ENCODE data around the gene CMSS1. TPM values are rescaled to one million over a fixed set of nuclear protein-coding genes. Genes with fewer than 3 reads are reported as not detected.
"Not testable (repeated sequence)": the region's sequence is repeated elsewhere in the genome, so short reads cannot be mapped to it uniquely, and the experiment has no call there.

The CMSS1 gene
- total RNA-seq, 4 donors from 2014 or later = 2.4 to 29.9 (median 5.2) TPM

- Histone ChIP-seq H3K4me1 (peaks cover 11 to 52% (median 26%) of the 10 kb centered on the region in 4 donors), H3K27me3 (no peaks in the 10 kb centered on the region), H3K36me3 (no peaks in the 10 kb centered on the region), H3K4me3 (no peak overlapping the region), H3K9me3 (no peaks in the 10 kb centered on the region), H3K27ac (peak overlapping the region; percentile 67 to 89 (median 80))
- in situ Hi-C loops (cut with MboI; ENCODE audit: low pct_ligation_motif_present in 1 of 4, low pct_unique_long_range_greater_than_20kb in 1 of 4, low sequenced_read_pairs in 3 of 4) (no loop called here), intact Hi-C loops (cut with DNase I; ENCODE audit: low total_unique reads) (no loop called here)
- no peak for DNase-seq
- no peak for TF ChIP-seq POLR2AphosphoS5 (IDR thresholded peaks at IDR 0.05)
- no peak for TF ChIP-seq EP300 (IDR thresholded peaks at IDR 0.05; ENCODE audit: low read depth)
- no peak for TF ChIP-seq CTCF (IDR thresholded peaks at IDR 0.05)
- no peak for TF ChIP-seq POLR2A (IDR thresholded peaks at IDR 0.05)
- WGBS, 2 donors (ENCODE audit: low coverage in 1 of 2) = 80 to 83% methylated on average over 1 to 3 of the region's 3 CpGs
Observed at GRCh38 chr3:100048248-100048647, 230.6 kb downstream of the CMSS1 start.

GRCh38 chr3:100051513-100051912 is 233.9 kb downstream of the CMSS1 start:
- 92 to 97% methylated on average over 2 to 3 of the region's 3 CpGs for WGBS, 2 donors (ENCODE audit: low coverage in 1 of 2)
- H3K4me3 ChIP-seq; H3K36me3 ChIP-seq; intact Hi-C loops (cut with DNase I; ENCODE audit: low total_unique reads); DNase-seq; H3K27me3 ChIP-seq; H3K9me3 ChIP-seq; H3K27ac ChIP-seq: not testable (repeated sequence)
- in situ Hi-C loops (cut with MboI; ENCODE audit: low pct_ligation_motif_present in 1 of 4, low pct_unique_long_range_greater_than_20kb in 1 of 4, low sequenced_read_pairs in 3 of 4) = loop anchor here (25.0 kb wide), 4 partner anchors 186 to 214 kb away; partner anchors contain the start of gene TBC1D23 (in 1 of the 4)
- peaks cover 11 to 24% (median 18%) of the 10 kb centered on the region in 4 donors for H3K4me1 ChIP-seq

GRCh38 chr3:100053951-100054620 is 236.4 kb downstream of the CMSS1 start:
- Histone ChIP-seq H3K27me3 (no peaks in the 10 kb centered on the region), H3K4me3 (no peak overlapping the region), H3K9me3 (no peaks in the 10 kb centered on the region), H3K4me1 (no peaks in the 10 kb centered on the region), H3K36me3 (no peaks in the 10 kb centered on the region), H3K27ac (peak overlapping the region in 1 of 4 donors; percentile 14)
- intact Hi-C loops (cut with DNase I; ENCODE audit: low total_unique reads) = no loop called here
- no peak for DNase-seq
- TF ChIP-seq POLR2AphosphoS5 (IDR thresholded peaks at IDR 0.05) (no peak), EP300 (IDR thresholded peaks at IDR 0.05; ENCODE audit: low read depth) (no peak), CTCF (IDR thresholded peaks at IDR 0.05) (no peak), POLR2A (IDR thresholded peaks at IDR 0.05) (no peak)
- in situ Hi-C loops (cut with MboI; ENCODE audit: low pct_ligation_motif_present in 1 of 4, low pct_unique_long_range_greater_than_20kb in 1 of 4, low sequenced_read_pairs in 3 of 4) = loop anchor here (25.0 kb wide), 4 partner anchors 183 to 217 kb away; partner anchors contain the start of gene TBC1D23 (in 1 of the 4)
- 63% methylated on average over 5 to 6 of the region's 6 CpGs for WGBS, 2 donors (ENCODE audit: low coverage in 1 of 2)

GRCh38 chr3:100057716-100058575 is 240.3 kb downstream of the CMSS1 start:
- TF ChIP-seq EP300 (IDR thresholded peaks at IDR 0.05; ENCODE audit: low read depth) = no peak
- TF ChIP-seq CTCF (IDR thresholded peaks at IDR 0.05) = no peak
- TF ChIP-seq POLR2AphosphoS5 (IDR thresholded peaks at IDR 0.05) = no peak
- no peak for DNase-seq

More at GRCh38 chr3:100057716-100058575, 240.3 kb downstream of the CMSS1 start:
- in situ Hi-C loops (cut with MboI; ENCODE audit: low pct_ligation_motif_present in 1 of 4, low pct_unique_long_range_greater_than_20kb in 1 of 4, low sequenced_read_pairs in 3 of 4) (loop anchor here (25.0 kb wide), 4 partner anchors 179 to 221 kb away; partner anchors contain the start of gene TBC1D23 (in 1 of the 4)), intact Hi-C loops (cut with DNase I; ENCODE audit: low total_unique reads) (no loop called here)
- peaks cover 0 to 7% (median 0%) of the 10 kb centered on the region in 4 donors for H3K4me1 ChIP-seq
- H3K36me3 ChIP-seq = no peaks in the 10 kb centered on the region
- no peak overlapping the region for H3K27ac ChIP-seq
- no peaks in the 10 kb centered on the region for H3K27me3 ChIP-seq
- H3K9me3 ChIP-seq = no peaks in the 10 kb centered on the region
- no peak overlapping the region for H3K4me3 ChIP-seq
- WGBS, 2 donors (ENCODE audit: low coverage in 1 of 2) = 87 to 94% methylated on average over 6 to 8 of the region's 8 CpGs
